Measurements from ENCODE around the gene ZFHX2. TPM values are rescaled to one million over a fixed set of nuclear protein-coding genes. Genes with fewer than 3 reads are reported as not detected.

ZFHX2 gene
- total RNA-seq, 1 donor from 2014 or later: 39.1 TPM

DNA sequence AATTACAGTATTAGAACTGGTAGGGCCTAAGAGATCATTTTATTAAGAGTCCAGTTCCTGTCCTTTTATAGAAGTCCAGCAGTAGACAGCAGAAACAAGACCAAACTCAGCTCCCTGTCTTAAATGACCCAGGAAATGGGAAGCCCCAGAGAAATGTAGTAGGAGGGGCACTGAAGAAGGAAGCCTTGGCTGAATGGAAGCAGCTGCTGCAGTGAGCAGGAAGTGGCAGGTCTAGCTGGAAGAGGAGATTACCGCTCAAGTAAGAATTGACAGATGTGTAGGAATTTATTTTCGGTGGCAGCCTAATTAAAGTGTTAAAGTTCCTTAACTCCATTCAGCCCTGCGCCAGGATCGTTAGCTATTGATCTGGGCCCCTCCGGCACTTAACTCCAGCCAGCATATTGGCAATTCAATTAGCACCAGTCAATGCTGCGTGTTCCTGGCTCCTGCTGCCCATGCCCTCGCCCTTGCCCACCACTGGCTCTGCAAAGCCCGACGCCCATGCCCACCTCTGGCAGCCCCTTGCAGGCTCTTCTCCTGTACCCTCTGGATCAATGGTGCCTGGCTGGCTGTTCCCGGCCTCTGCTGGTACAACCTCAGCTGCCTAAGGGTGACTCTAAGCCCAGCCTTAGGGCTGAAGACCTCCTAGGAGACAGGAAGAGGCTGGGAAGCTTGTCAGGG lies 21.1 kb downstream of the ZFHX2 start:
- Mint-ChIP-seq H3K4me3 (ENCODE audit: unreplicated experiment) (no peak overlapping the region), H3K36me3 (ENCODE audit: unreplicated experiment) (no peaks in the 10 kb centered on the region)
- TF ChIP-seq, protein P1, sequence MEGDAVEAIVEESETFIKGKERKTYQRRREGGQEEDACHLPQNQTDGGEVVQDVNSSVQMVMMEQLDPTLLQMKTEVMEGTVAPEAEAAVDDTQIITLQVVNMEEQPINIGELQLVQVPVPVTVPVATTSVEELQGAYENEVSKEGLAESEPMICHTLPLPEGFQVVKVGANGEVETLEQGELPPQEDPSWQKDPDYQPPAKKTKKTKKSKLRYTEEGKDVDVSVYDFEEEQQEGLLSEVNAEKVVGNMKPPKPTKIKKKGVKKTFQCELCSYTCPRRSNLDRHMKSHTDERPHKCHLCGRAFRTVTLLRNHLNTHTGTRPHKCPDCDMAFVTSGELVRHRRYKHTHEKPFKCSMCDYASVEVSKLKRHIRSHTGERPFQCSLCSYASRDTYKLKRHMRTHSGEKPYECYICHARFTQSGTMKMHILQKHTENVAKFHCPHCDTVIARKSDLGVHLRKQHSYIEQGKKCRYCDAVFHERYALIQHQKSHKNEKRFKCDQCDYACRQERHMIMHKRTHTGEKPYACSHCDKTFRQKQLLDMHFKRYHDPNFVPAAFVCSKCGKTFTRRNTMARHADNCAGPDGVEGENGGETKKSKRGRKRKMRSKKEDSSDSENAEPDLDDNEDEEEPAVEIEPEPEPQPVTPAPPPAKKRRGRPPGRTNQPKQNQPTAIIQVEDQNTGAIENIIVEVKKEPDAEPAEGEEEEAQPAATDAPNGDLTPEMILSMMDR (IDR thresholded peaks at IDR 0.05; ENCODE audit: partially characterized antibody, unreplicated experiment): no peak

DNA sequence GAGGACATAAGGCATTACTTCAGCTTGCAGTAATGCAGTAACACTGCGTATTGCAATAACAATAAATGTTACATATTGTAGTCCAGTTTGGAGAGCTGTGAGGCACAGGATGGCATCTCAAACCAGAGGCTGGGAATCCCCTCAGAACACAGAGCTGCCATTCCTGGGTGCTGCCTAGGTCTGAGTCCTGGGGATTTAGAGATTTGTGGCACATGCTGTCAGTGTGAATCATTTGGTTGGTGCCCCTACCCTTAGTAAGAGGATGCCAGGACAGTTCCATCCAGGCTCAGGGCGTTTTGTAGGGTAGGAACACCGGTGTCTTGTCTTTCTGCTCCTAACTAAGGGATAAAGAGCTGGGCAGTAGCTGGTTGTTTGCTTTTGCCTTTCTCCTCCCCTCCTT lies 22.5 kb downstream of the ZFHX2 start:
- peaks cover 13% of the 10 kb centered on the region for H3K9me3 Mint-ChIP-seq (ENCODE audit: unreplicated experiment)
- H3K27me3 Mint-ChIP-seq (ENCODE audit: unreplicated experiment): peaks cover 13% of the 10 kb centered on the region
- H3K27ac Mint-ChIP-seq (ENCODE audit: unreplicated experiment): no peak overlapping the region
- DNase-seq: no peak
- no peaks in the 10 kb centered on the region for H3K36me3 Mint-ChIP-seq (ENCODE audit: unreplicated experiment)
- TF ChIP-seq, protein P1 (IDR thresholded peaks at IDR 0.05; ENCODE audit: partially characterized antibody, unreplicated experiment): no peak
- no peak overlapping the region for H3K4me3 Mint-ChIP-seq (ENCODE audit: unreplicated experiment)
- peaks cover 2% of the 10 kb centered on the region for H3K4me1 Mint-ChIP-seq (ENCODE audit: low read depth, unreplicated experiment)

More for the DNA sequence above, 21.1 kb downstream of the ZFHX2 start:
- Mint-ChIP-seq H3K27ac (ENCODE audit: unreplicated experiment) (no peak overlapping the region), H3K9me3 (ENCODE audit: unreplicated experiment) (peaks cover 13% of the 10 kb centered on the region), H3K27me3 (ENCODE audit: unreplicated experiment) (peaks cover 13% of the 10 kb centered on the region), H3K4me1 (ENCODE audit: low read depth, unreplicated experiment) (peaks cover 2% of the 10 kb centered on the region)
- no peak for DNase-seq

DNA sequence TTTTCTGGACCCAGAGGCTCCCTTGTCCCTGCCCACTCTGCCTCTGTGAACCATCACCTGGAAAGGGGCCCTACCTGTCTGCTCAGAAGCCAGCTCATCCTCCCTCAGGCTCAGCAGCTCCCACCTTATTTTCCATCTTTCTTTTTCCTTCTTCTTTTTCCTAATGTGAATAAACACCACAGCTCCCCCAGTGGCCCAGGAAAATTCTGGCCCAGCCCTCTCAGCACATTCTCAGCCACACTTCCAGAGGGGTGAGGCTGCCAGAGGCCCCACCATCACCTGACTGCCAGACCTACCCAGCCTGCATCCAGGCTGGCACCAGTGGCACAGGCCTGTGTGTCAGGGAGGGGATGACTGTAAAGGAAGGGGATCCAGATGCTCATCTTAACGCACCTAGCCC lies 23.0 kb downstream of the ZFHX2 start:
- no peak for DNase-seq
- peak overlapping the region; percentile 45 for H3K27ac Mint-ChIP-seq (ENCODE audit: unreplicated experiment)
- H3K4me1 Mint-ChIP-seq (ENCODE audit: low read depth, unreplicated experiment): peaks cover 2% of the 10 kb centered on the region
- H3K27me3 Mint-ChIP-seq (ENCODE audit: unreplicated experiment): peaks cover 13% of the 10 kb centered on the region
- TF ChIP-seq, protein P1 (IDR thresholded peaks at IDR 0.05; ENCODE audit: partially characterized antibody, unreplicated experiment): no peak
- no peaks in the 10 kb centered on the region for H3K36me3 Mint-ChIP-seq (ENCODE audit: unreplicated experiment)
- peaks cover 13% of the 10 kb centered on the region for H3K9me3 Mint-ChIP-seq (ENCODE audit: unreplicated experiment)
- H3K4me3 Mint-ChIP-seq (ENCODE audit: unreplicated experiment): no peak overlapping the region

DNA sequence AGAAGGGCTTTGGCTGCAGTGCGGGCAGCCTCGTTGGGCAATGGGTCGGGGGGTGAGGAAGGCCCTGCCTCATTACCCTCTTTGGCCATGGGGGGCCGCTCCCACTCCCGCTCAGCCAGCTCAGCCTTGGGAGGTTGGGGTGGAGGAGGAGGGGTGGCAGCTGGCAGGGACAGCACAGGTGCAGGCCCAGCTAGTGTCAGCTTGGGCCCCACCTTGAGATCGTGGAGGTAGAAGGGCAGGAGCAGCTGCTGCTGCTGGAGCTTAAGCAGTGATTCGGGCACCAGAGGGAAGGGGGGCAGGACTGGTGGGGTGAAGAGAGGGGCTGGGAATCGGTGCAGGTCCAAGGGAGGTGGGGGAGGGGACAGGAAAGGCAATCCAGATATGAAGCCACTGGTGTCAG lies 26.0 kb downstream of the ZFHX2 start:
- TF ChIP-seq, protein P1 (IDR thresholded peaks at IDR 0.05; ENCODE audit: partially characterized antibody, unreplicated experiment): no peak
- Mint-ChIP-seq H3K36me3 (ENCODE audit: unreplicated experiment) (peaks cover 5% of the 10 kb centered on the region), H3K4me1 (ENCODE audit: low read depth, unreplicated experiment) (peaks cover 4% of the 10 kb centered on the region), H3K9me3 (ENCODE audit: unreplicated experiment) (peaks cover 9% of the 10 kb centered on the region), H3K27me3 (ENCODE audit: unreplicated experiment) (peaks cover 15% of the 10 kb centered on the region), H3K4me3 (ENCODE audit: unreplicated experiment) (no peak overlapping the region), H3K27ac (ENCODE audit: unreplicated experiment) (no peak overlapping the region)
- DNase-seq: no peak

DNA sequence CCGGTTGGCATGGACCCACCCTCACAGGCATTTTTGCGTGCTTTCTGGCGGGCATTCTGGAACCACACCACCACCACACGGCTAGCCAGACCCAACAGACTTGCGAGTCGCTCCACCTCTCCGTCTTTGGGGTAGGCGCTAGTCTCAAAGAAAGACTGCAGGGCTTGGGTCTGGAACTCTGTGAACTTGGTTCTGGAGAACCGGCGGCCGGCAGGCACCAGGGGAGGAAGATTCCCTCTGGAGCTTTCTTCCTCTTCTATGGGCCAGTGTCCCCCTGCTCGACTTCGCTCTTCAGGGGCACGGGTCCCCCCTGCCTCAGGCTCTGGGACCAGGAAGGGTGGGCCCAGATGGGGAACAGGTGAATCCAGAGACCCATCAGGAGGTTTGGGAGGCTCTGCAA lies 26.6 kb downstream of the ZFHX2 start:
- H3K4me1 Mint-ChIP-seq (ENCODE audit: low read depth, unreplicated experiment): peaks cover 2% of the 10 kb centered on the region
- H3K27ac Mint-ChIP-seq (ENCODE audit: unreplicated experiment): no peak overlapping the region
- H3K36me3 Mint-ChIP-seq (ENCODE audit: unreplicated experiment): peaks cover 5% of the 10 kb centered on the region
- H3K4me3 Mint-ChIP-seq (ENCODE audit: unreplicated experiment): no peak overlapping the region
- H3K27me3 Mint-ChIP-seq (ENCODE audit: unreplicated experiment): peaks cover 15% of the 10 kb centered on the region
- DNase-seq: no peak
- peaks cover 7% of the 10 kb centered on the region for H3K9me3 Mint-ChIP-seq (ENCODE audit: unreplicated experiment)
- TF ChIP-seq, protein P1 (IDR thresholded peaks at IDR 0.05; ENCODE audit: partially characterized antibody, unreplicated experiment): no peak
